Thyroid gland (tissue), 4 donors: ENCODE measurements around the gene IFNGR2.

Experiments used
- CTCF ChIP-seq, 6 experiments: fragments of 200-600 bp in 3 of 6; fragments of 450-650 bp in 3 of 6; sonication (generic) in 3 of 6; IDR thresholded peaks; one replicate each; pipeline ENCODE4 v1.5.1; 2016 to 2019; ENCODE audit warnings: antibody characterized with exemption in 6 of 6, mild to moderate bottlenecking in 2 of 6, inconsistent platforms in 1 of 6, moderate library complexity in 1 of 6
- POLR2A ChIP-seq, 2 donors: fragments of 450-650 bp; IDR thresholded peaks; one replicate each; pipeline ENCODE4 v1.6.1; 2017; ENCODE audit warnings: antibody characterized with exemption in 2 of 2, mild to moderate bottlenecking in 2 of 2, moderate library complexity in 1 of 2

- TF ChIP-seq CTCF (IDR thresholded peaks at IDR 0.05) (no peak), POLR2A (IDR thresholded peaks at IDR 0.05) (no peak)
Measured at GRCh38 chr21:33425825-33426224, 22.6 kb downstream of the IFNGR2 start.
